HCT116 (cell line): ENCODE data around the gene FRMD3. TPM values are rescaled to one million over a fixed set of nuclear protein-coding genes. Genes with fewer than 3 reads are reported as not detected.

Experiments used
- ATAC-seq: fragments of 200-7000 bp; cut with Tn5 transposase; 2 replicates; pipeline ENCODE4 v1.9.1; 2020; ENCODE audit warnings: mild to moderate bottlenecking, moderate library complexity
- BruUV-seq: library from RNA; stranded (reverse); fragments of 400-500 nt; replicated peaks from 2 replicates; lab custom pipeline; 2021; lab: Mats Ljungman, UMichigan
- CTCF ChIA-PET: fragments of 300-600 bp; sonication (Branson Sonifier 250); formaldehyde crosslinking; loops from one replicate; lab custom pipeline; 2021; ENCODE audit warnings: antibody characterized with exemption; lab: Charles Lee
- POLR2A ChIA-PET: fragments of 300-600, 350-600 bp; sonication (Branson Sonifier 250); formaldehyde crosslinking; loops from one replicate; lab custom pipeline; 2021; ENCODE audit warnings: antibody characterized with exemption; lab: Charles Lee
- RAD21 ChIA-PET, 2 experiments: fragments of 300-600 bp; sonication (Branson Sonifier 250); formaldehyde crosslinking; loops; one replicate each; lab custom pipeline; 2023; ENCODE audit warnings: low total read pairs in 2 of 2; ENCODE audit not compliant: uncharacterized antibody in 2 of 2, unreplicated experiment in 2 of 2, low non-redundant PET in 1 of 2; lab: Charles Lee
- DNase-seq: peaks from one replicate; pipeline ENCODE4 v3.0.0-alpha.2; 2010; ENCODE audit warnings: low read depth, low spot score
- H2AFZ ChIP-seq: fragments of 200-600 bp; shearing (Covaris generic), sonication (generic); 2 replicates; pipeline ENCODE4 v1.6.1; 2017; ENCODE audit warnings: low read depth, mixed run types, mixed read lengths, antibody characterized with exemption, low read length; ENCODE audit not compliant: poor library complexity, severe bottlenecking
- H3K27ac ChIP-seq: 2 replicates; pipeline ENCODE4 v1.5.1; 2012; ENCODE audit warnings: low read depth, low read length
- H3K27me3 ChIP-seq: fragments of 200-600 bp; sonication (generic); 2 replicates; pipeline ENCODE4 v1.6.1; 2016; ENCODE audit warnings: mixed run types, low read length, mixed read lengths; ENCODE audit not compliant: insufficient read depth
- H3K36me3 ChIP-seq, 2 experiments: fragments of 200-500 bp in 1 of 2; fragments of 200-600 bp in 1 of 2; sonication (Bioruptor generic) in 1 of 2; sonication (generic) in 1 of 2; 2 replicates each; pipeline versions ENCODE4 v1.5.1 to v1.6.1; 2014 to 2016; ENCODE audit warnings: low read length in 2 of 2, inconsistent platforms in 1 of 2, mixed read lengths in 1 of 2, mixed run types in 1 of 2; ENCODE audit not compliant: insufficient read depth in 2 of 2, control insufficient read depth in 1 of 2
- H3K4me1 ChIP-seq, 2 experiments: fragments of 200-600 bp in 1 of 2; sonication (generic) in 1 of 2; 2 replicates each; pipeline versions ENCODE4 v1.5.1 to v1.6.1; 2012 to 2017; ENCODE audit warnings: low read length in 2 of 2, inconsistent platforms in 1 of 2, mild to moderate bottlenecking in 1 of 2, mixed read lengths in 1 of 2, mixed run types in 1 of 2, moderate library complexity in 1 of 2; ENCODE audit not compliant: insufficient read depth in 2 of 2, control insufficient read depth in 1 of 2
- H3K4me2 ChIP-seq: fragments of 200-600 bp; sonication (generic); 2 replicates; pipeline ENCODE4 v1.6.1; 2017; ENCODE audit warnings: mixed run types, low read length, mixed read lengths
- H3K4me3 ChIP-seq, 2 experiments: fragments of 200-600 bp in 1 of 2; sonication (generic) in 1 of 2; replicated peaks in 1 of 2; 2 replicates each; pipeline ENCODE4 v1.5.1; 2011 to 2016; ENCODE audit warnings: low read length in 2 of 2, control low read depth in 1 of 2, low read depth in 1 of 2, mild to moderate bottlenecking in 1 of 2, mixed read lengths in 1 of 2, mixed run types in 1 of 2
- H3K79me2 ChIP-seq: fragments of 200-600 bp; sonication (generic); 2 replicates; pipeline ENCODE4 v1.6.1; 2017; ENCODE audit warnings: mild to moderate bottlenecking, mixed run types, low read length, moderate library complexity, mixed read lengths; ENCODE audit not compliant: insufficient read depth
- H3K9ac ChIP-seq: fragments of 200-600 bp; sonication (generic); 2 replicates; pipeline ENCODE4 v1.6.1; 2016; ENCODE audit warnings: low read length, mixed read lengths
- H3K9me2 ChIP-seq: fragments of 200-600 bp; sonication (generic), shearing (Covaris generic); 2 replicates; pipeline ENCODE4 v1.6.1; 2017; ENCODE audit warnings: mixed run types, mild to moderate bottlenecking, moderate library complexity; ENCODE audit not compliant: insufficient read depth
- H3K9me3 ChIP-seq, 2 experiments: fragments of 200-500 bp in 1 of 2; fragments of 200-600 bp in 1 of 2; sonication (Bioruptor generic) in 1 of 2; sonication (generic) in 1 of 2; 2 replicates each; pipeline ENCODE4 v1.6.1; 2014 to 2017; ENCODE audit warnings: low read length in 2 of 2, mixed read lengths in 2 of 2, inconsistent platforms in 1 of 2, low read depth in 1 of 2, mild to moderate bottlenecking in 1 of 2, mixed run types in 1 of 2, moderate library complexity in 1 of 2; ENCODE audit not compliant: control insufficient read depth in 1 of 2, insufficient read depth in 1 of 2
- H4K20me1 ChIP-seq: fragments of 200-600 bp; sonication (generic), shearing (Covaris generic); 2 replicates; pipeline ENCODE4 v1.6.1; 2017; ENCODE audit warnings: mixed run types, mild to moderate bottlenecking, moderate library complexity; ENCODE audit not compliant: insufficient read depth
- CEBPB ChIP-seq: IDR thresholded peaks from 2 replicates; pipeline ENCODE4 v1.6.1; 2012; ENCODE audit warnings: low read depth
- POLR2AphosphoS5 ChIP-seq: IDR thresholded peaks from 2 replicates; pipeline ENCODE4 v1.6.1; 2011; ENCODE audit warnings: mild to moderate bottlenecking, low read depth, low read length, moderate library complexity
- SP1 ChIP-seq: IDR thresholded peaks from 2 replicates; pipeline ENCODE4 v1.6.1; 2012; ENCODE audit warnings: low read depth
- intact Hi-C: fragments of 100-400 bp; cut with micrococcal nuclease; formaldehyde crosslinking; loops from 2 replicates; pipeline ENCODE4 v1.10.0; 2022
- total RNA-seq: library from RNA; stranded (reverse); gene quantifications from one replicate; pipeline ENCODE4 v1.2.1, GENCODE V29; 2021; ENCODE audit not compliant: unreplicated experiment
- TF ChIP-seq, protein P1 (sequence below): IDR thresholded peaks from 2 replicates; pipeline ENCODE4 v1.6.1; 2012; ENCODE audit warnings: low read depth

The FRMD3 gene
- total RNA-seq, 1 experiment from 2014 or later, result 0.89 TPM

- no TSS peak for BruUV-seq
- ATAC-seq, result no peak
These were observed 19.6 kb upstream of the FRMD3 start for GRCh38 chr9:83557771-83558170.

GRCh38 chr9:83557317-83557716, 19.1 kb upstream of the FRMD3 start:
- no peak for TF ChIP-seq SP1
- TF ChIP-seq, all 23 proteins: peak for 0

More at GRCh38 chr9:83557771-83558170, 19.6 kb upstream of the FRMD3 start:
- DNase-seq, result no peak
- H3K9ac ChIP-seq, result no peak overlapping the region
- POLR2A ChIA-PET, result no interaction called here
- no peaks in the 10 kb centered on the region for H3K4me1 ChIP-seq
- H3K79me2 ChIP-seq, result no peaks in the 10 kb centered on the region
- no peaks in the 10 kb centered on the region for H3K27me3 ChIP-seq
- H3K27ac ChIP-seq, result no peak overlapping the region
- TF ChIP-seq POLR2AphosphoS5, result no peak
- TF ChIP-seq, protein P1, sequence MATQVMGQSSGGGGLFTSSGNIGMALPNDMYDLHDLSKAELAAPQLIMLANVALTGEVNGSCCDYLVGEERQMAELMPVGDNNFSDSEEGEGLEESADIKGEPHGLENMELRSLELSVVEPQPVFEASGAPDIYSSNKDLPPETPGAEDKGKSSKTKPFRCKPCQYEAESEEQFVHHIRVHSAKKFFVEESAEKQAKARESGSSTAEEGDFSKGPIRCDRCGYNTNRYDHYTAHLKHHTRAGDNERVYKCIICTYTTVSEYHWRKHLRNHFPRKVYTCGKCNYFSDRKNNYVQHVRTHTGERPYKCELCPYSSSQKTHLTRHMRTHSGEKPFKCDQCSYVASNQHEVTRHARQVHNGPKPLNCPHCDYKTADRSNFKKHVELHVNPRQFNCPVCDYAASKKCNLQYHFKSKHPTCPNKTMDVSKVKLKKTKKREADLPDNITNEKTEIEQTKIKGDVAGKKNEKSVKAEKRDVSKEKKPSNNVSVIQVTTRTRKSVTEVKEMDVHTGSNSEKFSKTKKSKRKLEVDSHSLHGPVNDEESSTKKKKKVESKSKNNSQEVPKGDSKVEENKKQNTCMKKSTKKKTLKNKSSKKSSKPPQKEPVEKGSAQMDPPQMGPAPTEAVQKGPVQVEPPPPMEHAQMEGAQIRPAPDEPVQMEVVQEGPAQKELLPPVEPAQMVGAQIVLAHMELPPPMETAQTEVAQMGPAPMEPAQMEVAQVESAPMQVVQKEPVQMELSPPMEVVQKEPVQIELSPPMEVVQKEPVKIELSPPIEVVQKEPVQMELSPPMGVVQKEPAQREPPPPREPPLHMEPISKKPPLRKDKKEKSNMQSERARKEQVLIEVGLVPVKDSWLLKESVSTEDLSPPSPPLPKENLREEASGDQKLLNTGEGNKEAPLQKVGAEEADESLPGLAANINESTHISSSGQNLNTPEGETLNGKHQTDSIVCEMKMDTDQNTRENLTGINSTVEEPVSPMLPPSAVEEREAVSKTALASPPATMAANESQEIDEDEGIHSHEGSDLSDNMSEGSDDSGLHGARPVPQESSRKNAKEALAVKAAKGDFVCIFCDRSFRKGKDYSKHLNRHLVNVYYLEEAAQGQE, result no peak
- TF ChIP-seq CEBPB, result no peak
- TF ChIP-seq, all 23 proteins: peak for 0
- Histone ChIP-seq H2AFZ (no peak overlapping the region), H3K9me2 (no peaks in the 10 kb centered on the region), H3K4me2 (no peak overlapping the region), H3K36me3 (no peaks in the 10 kb centered on the region), H3K4me3 (no peak overlapping the region), H4K20me1 (no peaks in the 10 kb centered on the region), H3K9me3 (no peaks in the 10 kb centered on the region)
- ChIA-PET CTCF (no interaction called here), RAD21 (no interaction called here)
- intact Hi-C loops, result no loop called here

More at GRCh38 chr9:83557317-83557716, 19.1 kb upstream of the FRMD3 start:
- H3K27ac ChIP-seq, result no peak overlapping the region
- H2AFZ ChIP-seq, result no peak overlapping the region
- H3K9ac ChIP-seq, result no peak overlapping the region
- H3K9me3 ChIP-seq, result no peaks in the 10 kb centered on the region
- DNase-seq (no peak), ATAC-seq (no peak)
- ChIA-PET RAD21 (no interaction called here), CTCF (interaction anchor here (1.1 kb wide), 1 partner anchor 13 kb away, joined by 5 read pairs; no protein-coding TSS in a partner anchor), POLR2A (no interaction called here)
- H3K4me2 ChIP-seq, result no peak overlapping the region
- no peaks in the 10 kb centered on the region for H3K36me3 ChIP-seq
- BruUV-seq, result no TSS peak
- no peaks in the 10 kb centered on the region for H3K79me2 ChIP-seq
- H3K9me2 ChIP-seq, result no peaks in the 10 kb centered on the region
- intact Hi-C loops, result no loop called here
- no peaks in the 10 kb centered on the region for H4K20me1 ChIP-seq
- no peaks in the 10 kb centered on the region for H3K27me3 ChIP-seq
- no peaks in the 10 kb centered on the region for H3K4me1 ChIP-seq
- no peak overlapping the region for H3K4me3 ChIP-seq
